HG03469 (cell line): ENCODE results near the gene SCML1.

Experiments used
- ATAC-seq: cut with Tn5 transposase; IDR thresholded peaks from one replicate; pipeline ENCODE4 v1.9.1; 2021; ENCODE audit warnings: mild to moderate bottlenecking, moderate library complexity, moderate number of reproducible peaks; ENCODE audit not compliant: unreplicated experiment

SCML1 gene, protein sequence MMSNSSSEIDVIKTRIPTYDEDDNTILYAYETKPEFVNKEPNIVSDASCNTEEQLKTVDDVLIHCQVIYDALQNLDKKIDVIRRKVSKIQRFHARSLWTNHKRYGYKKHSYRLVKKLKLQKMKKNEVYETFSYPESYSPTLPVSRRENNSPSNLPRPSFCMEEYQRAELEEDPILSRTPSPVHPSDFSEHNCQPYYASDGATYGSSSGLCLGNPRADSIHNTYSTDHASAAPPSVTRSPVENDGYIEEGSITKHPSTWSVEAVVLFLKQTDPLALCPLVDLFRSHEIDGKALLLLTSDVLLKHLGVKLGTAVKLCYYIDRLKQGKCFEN

DNA sequence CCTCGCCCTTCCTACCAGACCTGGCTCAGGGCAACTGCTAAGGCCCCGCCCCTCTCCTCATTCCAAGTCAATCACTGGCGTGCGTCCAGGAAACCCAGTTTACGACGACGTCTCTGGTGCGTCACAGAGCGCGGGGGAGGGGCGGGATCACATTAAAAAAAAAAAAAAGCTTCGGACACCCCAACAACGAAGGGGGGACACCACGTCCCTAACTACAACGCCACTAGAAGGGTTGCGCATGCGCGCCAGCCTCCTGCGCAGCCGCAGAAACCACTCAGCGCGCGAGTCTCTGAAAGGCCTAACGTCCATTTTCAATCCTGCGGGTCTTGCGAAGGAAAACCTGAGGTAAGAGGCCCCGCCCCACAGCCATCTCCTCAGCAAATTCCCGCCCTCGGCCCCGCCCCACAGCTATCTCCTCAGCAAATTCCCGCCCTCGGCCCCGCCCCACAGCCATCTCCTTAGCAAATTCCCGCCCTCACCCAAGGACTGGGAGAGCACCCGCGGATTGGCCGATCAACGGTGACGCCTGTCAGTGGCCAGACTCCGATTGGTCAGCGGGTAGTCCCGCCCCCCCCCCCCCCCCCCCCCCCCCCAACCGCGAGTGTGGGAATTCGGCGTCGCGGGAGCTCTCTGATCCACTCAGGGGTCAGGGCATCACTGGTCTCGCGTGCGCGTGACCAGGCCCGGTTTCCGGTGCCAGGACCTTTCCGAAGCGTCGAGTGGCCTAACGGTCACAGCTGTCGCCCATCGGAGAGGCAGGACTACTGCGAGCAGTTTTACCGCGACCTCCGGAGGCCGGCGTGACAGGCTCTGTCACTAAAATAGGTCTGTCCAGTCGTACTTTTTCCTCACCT is at the start of gene SCML1:
Gene SCML1, plus strand, starts transcription at position 638 of the 854 bp plus-strand sequence. CDS start 6,694 bp downstream, outside the sequence.
- peak; percentile 47 for ATAC-seq

DNA sequence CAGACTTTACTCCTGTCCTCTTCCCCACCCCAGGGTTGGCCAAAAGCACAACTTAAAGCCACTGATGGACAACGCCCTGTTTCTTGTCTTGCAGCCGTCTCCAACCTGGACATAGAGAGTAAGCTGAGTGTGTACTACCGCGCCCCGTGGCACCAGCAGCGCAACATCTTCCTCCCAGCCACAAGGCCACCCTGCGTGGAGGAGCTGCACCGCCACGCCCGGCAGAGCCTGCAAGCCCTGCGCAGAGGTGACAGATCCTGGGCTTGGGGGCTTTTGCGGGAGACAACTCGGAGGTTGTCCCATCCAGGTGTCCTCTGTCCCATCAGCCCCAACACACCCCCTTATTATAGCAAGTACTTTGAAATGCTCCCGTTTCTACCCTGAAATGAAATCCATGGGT is 49.6 kb upstream of the SCML1 start:
- no peak for ATAC-seq

DNA sequence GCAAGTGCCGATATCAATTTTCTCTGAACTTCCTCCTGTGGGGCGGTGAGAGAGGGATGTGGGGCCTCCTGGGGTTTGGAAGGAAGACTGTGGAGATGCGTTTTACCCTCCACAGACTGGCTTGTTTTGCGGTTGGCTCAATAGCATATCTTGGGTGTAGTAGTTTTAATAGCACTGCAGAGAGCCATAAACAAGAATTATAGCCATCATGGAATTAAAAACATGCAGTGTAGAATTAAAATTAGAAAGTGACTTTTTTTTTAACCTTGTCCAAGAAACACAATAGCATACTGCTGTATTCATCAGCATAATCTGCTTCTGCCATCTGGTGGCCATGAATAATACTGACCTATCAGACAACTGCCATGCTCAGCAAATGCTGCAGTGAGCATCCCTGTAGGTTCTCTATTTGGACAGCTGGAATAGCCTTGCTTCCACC is 47.3 kb upstream of the SCML1 start:
- no peak for ATAC-seq

DNA sequence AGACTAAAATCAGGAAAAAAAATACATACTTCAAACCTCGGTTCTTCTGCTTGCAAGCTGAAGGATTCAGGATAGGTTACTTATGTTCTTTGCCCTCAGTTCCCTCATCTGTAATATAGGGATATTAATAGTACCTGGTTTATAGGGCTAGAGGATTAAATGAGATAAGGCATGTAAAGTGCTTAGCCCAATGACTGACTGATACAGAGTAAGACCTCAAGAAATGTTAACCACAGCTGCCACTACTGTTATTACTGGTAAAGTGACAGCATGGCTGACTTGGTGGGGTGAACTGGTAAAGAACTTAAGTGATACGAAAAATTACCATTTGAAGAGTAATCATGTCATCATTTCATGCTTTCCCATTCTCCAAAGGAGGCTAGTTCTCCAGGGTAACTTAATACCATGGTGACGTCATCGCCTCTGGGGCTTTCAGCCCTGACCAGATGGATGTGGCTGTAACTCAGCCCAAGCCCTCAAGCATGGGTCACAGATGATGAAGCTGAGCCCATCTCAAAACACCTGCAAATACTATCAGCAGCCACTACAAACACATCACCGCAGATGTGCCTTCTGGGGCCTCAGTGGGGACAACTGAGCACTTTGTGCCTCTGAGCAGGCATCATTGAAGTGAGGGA is 44.5 kb upstream of the SCML1 start:
- ATAC-seq = no peak

DNA sequence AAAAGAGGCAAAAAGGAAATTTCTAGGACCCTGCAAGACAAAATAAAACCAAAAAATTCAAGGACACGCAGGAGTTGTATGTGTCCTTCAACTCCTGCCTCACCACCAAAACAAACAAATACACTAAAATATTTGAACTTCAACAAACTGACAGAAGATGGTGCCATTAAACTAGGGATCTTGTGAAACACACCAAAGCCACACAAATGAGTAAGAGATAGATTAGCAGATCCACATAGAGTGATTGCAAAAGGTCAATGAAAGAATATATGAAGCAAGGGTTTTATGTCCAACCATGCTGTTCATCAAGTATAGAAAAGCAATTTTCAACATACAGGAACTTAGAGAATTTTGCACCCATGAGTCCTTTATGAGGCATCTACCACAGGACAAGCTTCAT is 40.1 kb upstream of the SCML1 start:
- no peak for ATAC-seq

DNA sequence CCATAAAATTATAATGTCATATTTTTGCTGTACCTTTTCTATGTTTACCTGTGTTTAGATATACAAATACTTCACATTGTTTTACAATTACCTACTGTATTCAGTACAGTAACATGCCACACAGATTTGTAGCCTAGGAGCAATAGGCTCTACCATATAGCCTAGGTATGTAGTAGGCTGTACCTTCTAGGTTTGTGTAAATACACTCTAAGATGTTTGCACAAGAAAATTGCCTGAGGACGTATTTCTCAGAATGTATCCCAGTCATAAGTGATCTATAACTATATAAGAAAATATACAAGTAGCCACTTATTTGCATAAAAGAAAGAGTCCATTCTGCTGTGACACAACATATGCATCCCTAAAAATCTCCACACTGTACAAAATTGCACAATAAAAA is 36.3 kb upstream of the SCML1 start:
- ATAC-seq = no peak

DNA sequence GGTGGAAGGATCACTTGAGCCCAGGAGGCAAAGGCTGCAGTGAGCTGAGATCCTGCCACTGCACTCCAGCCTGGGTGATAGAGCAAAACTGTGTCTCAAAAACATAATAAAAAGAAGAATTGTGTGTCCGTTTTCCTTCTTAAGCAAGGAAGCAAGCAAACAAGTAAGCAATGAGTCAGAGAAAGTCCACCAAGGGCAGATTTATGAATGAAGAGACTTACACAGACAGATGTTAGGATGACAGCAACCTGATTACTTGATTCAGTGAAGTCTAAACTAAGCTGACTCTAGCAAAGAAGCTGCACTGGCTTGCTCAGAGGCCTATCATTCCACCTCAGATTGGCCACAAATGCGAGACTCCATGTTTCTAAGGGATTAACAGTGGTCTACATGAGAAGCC is 34.1 kb upstream of the SCML1 start:
- ATAC-seq = no peak

DNA sequence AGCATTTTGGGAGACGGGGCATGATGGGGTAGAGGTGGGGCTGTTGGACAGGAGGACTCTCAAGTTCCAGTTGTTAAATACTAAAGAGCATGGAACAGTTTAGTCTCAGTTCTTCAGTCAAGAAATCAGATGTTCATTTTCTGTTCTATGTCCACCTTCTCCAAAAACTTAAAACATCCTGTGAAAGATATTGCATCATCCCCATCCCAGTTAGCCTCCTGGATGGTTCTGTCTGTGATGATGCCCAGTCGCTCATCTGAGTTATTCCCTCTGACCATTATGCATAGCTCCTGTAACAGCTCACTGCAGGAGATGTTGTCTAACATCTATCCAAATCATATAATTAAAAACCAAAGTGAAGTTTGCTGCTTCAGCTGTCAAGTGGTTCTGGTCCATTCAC is 32.1 kb upstream of the SCML1 start:
- ATAC-seq = no peak

DNA sequence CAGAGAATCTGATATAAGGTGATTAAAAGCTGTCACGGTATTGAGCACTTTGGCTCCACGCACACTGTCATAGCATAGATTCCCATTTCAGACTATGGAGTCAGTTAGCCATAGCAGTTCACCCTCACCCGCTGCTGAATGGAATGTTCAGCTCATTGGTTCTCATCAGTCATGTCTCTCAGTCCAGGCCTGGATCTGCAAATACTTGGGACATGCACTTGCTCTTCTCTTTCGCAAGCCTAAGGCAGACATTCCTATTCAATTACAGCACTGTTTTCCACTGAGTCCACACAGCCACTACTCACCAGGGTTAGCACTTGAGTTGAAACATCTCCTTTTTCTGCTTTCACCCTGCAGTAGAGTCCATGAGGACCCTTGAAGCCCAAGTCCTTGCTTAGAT is 30.6 kb upstream of the SCML1 start:
- no peak for ATAC-seq

DNA sequence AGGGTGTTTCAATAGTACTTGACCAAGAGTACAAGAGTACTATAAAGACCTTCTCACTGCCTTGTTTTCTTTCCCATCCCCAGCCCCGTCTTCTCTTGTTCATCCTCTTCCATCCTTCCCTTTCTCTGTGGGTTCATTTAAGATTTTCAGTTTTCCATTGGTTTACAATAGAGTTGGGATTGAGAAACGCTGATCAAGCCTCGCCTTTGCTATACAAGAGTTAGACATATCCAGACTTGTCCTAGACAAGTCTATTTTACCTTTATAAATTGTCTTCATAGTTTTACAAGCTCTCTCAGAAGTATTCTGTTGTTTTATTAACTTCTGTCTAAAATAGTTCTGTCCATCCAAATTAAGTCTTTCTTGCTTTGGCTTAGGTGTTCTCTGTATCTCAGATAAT is 29.6 kb upstream of the SCML1 start:
- no peak for ATAC-seq

DNA sequence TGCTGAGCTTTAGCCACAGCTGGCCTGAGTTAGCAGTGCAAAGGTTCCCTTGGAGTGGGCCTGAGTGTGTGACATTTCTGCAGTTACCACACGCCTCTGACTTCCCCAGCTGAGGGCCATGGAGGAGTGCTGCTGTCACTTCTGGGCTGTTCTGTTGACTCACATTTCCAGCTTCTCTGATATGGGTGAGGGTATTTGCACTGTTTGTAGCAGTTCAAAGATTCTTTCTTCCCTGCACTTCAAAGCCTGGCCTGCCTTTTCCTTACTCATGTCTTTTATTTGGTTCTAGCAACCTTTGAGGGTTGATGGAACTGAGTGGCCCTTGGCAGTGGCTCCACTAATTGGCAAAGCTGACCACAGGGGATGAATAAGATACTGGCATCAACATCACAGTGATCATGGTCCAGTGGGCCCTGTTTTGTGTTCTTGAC is 26.4 kb upstream of the SCML1 start:
- ATAC-seq = no peak

DNA sequence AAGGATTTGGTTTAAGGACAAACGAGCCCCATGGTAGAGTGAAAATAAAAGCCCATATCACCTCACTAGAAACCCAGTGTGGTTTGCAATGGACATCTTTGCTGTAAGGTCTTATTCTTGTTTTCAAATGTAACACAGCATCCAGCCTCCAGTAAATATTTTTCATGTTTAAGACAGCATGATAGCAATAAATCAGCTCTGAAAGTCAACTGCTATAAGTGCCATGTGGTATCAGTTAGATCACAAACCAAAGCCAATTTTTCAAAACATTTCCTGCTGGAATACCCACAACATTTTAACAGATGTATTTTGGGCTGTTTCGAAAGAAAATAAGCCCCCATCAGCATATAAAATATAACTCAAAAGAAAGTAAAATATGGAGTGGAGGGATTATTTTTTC is 24.0 kb upstream of the SCML1 start:
- ATAC-seq = no peak

DNA sequence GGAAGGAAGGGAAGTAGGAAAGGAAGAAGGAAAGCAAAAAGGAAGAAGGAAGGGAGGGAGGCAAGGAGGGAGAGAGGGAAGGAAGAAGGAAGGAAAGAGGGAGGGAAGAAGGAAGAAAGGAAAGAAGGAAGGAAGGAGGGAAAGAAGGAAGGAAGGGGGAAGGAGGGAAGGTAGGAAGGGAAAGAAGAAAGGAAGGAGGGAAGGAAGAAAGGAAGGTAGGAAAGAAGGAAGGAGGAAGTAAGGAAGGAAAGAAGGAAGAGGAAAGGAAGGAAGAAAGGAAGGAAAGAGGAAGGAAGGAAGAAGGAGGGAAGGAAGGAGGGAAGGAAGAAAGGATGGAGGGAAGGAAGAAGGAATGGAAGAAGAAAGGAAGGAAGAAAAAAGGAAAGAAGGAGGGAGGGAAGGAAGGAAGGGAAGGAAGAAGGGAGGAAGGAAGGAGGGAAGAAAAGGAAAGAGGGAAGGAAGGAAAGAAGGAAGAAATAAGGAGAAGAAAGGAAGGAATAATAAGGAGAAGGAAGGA is 18.6 kb upstream of the SCML1 start:
- no peak for ATAC-seq

DNA sequence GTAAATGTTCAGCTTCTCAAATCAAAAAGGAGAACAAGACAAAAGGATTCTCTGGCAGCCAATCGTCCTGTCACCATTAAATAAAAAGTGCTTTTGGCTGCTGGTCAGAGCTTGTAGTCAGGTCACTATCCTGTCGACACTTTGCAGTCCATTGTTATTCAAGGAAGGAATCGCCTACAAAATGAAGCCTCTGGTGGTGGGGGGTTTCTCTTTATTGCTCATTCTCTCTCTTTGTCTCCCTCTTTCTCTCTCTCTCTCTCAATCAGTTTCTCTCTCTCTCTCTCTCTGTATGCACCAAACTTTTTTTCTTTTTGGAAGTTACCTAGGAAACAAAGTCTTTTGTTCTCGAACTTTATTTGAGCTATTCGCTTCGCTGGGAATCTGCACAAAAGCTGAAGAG is 17.6 kb upstream of the SCML1 start:
- ATAC-seq = no peak

DNA sequence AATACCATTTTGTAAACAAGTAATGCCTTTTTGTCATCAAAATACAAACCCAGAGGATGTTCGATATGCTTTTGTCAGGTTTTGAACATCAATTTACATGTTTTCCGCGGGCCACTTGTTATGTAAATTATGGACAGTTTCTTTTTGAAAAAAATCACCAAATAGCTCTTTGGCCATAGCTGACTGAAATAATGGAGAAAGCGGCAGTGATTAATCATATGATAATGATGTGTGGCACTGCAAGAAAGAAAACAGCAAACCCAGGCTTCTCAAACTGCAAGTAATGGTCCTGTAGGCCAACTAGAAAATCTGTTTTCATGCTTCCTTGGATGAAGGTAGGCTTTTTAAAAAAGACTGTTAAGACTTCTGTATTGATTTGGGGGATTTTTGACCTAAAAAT is 15.6 kb upstream of the SCML1 start:
- ATAC-seq = no peak

DNA sequence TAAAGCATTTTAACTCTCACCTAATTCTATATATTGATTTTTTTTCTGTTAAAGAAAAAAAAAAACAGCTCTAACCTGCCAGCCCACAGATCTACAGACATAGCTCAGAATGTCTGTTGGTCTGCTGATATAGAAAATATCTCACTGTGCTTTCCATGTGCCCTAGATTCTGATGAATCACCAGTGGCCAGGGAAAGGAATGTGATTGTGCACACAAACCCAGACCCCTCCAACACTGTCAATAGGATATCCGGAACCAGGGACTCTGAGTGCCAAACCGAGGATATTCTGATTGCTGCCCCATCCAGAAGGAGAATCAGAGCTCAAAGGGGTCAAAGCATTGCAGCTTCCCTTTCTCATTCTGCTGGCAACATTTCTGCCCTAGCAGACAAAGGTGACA is 12.1 kb upstream of the SCML1 start:
- no peak for ATAC-seq

DNA sequence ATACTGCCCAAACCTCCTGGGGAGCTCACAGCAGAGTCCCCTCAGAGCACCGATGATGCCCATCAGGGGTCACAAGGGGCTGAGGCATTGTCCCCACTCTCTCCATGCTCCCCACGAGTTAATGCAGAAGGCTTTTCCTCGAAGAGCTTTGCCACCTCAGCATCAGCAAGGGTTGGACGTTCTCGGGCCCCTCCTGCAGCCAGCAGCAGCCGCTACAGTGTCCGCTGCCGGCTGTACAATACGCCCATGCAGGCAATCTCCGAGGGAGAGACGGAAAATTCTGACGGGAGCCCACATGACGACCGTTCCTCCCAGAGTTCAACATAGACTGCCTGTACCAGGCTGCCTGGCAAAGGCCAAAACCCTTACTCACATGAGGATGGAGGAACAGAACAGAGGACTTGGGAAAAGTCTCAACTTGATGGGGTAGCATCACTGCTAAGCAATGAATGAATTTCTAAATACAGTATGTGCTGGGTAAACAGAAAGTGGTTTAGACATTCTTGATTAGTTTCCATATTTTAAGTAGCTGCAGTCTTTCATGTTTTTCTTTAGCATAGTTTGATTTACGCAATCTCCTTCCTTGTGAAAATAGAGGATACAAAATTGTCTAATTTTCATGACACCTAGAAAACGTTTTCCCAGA is 5.0 kb upstream of the SCML1 start:
- no peak for ATAC-seq

DNA sequence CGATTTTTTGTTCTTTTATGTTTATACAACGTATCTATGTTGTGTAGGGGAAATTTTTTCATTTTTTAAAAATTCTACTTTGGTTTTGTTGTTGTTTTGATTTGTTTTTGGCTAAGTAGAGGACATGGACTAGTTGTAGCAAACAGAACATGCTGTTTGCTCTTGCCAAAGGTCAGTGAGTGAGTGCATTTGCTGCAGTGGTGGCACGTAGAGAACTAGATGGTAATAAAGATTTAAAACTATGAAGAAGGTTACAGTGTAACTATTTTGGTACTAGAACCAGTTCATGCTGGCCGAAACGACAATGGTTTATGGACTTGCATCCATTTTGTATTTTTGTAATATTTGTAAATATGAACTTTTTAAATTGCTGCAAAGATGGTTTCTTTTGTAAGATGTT is 1.9 kb upstream of the SCML1 start:
- ATAC-seq = no peak

DNA sequence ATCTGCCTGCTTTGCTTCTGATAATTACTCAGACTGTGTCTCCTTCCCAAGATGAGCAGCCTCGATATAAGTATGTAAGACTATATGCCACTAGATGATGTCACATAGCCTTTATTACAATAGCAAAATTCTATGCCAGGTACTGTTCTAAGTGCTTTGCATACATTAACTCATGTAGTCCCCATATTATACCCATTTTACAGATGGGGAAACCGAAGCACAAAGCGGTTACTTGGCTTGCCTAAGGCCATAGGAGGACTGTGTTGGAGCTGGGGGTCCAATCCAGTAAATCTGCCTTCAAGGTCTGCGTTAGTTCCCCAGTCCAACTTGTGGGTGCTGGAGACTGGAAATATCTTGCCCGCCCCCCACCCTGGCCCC is 826 bp upstream of the SCML1 start:
- no peak for ATAC-seq

DNA sequence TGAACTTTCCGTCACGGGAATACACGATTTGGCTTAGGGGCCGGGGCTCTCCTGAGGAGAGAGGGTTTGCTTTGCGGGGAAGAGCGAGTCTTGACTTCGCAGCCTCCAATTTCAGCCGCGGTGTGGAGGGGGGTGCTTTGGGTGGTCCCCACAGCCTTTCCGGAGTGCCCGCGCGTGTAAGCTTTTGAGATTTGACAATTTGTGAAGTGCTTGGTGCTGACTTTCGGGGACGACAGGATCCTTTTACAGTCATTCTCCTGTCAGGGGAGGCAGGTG is 355 bp downstream of the SCML1 start:
- ATAC-seq = no peak

DNA sequence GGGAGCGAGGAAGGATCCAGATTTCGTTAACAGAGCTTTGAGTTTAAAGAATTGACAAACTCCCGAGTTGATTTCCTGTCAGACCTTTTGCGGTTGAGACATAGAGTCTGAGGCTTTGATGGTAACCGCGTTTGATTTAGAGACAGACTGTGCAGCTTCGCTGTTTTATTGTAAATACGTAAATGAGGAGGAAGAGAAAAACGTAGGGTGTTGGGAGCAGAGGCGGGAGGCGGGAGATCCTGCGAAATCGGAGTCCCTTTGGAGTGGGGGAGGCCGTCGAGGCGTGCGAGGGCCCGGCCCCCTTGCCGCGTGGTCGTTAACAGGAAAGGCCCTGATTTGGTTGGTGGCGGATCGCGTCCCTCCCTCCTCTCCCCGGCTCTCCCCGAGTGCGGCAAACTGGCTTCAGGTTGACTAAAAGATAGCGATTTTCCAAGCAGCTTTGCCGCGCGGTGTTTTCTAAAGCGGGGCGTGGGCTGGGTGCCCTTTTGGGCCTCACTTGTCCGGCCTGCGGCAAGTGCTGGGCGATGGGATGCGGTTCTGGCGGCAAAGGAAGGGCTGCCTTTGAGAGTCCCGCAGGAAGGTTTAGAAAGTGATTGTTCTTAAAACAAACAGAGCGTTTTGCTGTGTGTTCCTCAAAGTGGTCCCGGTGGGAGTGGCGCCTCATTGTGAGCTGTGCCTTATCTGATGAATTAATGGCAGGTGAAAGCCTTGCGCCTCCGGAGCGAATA is 857 bp downstream of the SCML1 start:
- ATAC-seq = no peak
